GM23338 (cell line): Measurements from ENCODE around the gene PXDN.

Source experiments
- CREB1 ChIP-seq: fragments of 250-450 bp; sonication (Bioruptor Pico); IDR thresholded peaks from 2 replicates; pipeline ENCODE4 v1.5.0; 2020; ENCODE audit warnings: low read depth, mild to moderate bottlenecking, moderate library complexity
- CTCF ChIP-seq, 2 experiments: fragments of 200-600 bp in 1 of 2; sonication (generic) in 1 of 2; conservative IDR thresholded peaks; 2 replicates each; pipeline versions ENCODE4 v1.5.1 to v1.6.1; 2016 to 2017; ENCODE audit warnings: antibody characterized with exemption in 2 of 2, low read depth in 2 of 2, mild to moderate bottlenecking in 2 of 2, moderate library complexity in 1 of 2
- ETS1 ChIP-seq: IDR thresholded peaks from 2 replicates; pipeline ENCODE4 v1.6.1; 2016; ENCODE audit warnings: antibody characterized with exemption
- EZH2 ChIP-seq: fragments of 200-600 bp; sonication (generic); IDR thresholded peaks from one replicate; pipeline ENCODE4 v1.8.0; 2017; ENCODE audit warnings: antibody characterized with exemption, mild to moderate bottlenecking, low read depth; ENCODE audit not compliant: unreplicated experiment
- EZH2phosphoT487 ChIP-seq: fragments of 200-600 bp; sonication (generic); IDR thresholded peaks from one replicate; pipeline ENCODE4 v1.8.1; 2018; ENCODE audit warnings: antibody characterized with exemption; ENCODE audit not compliant: unreplicated experiment
- JUNB ChIP-seq: IDR thresholded peaks from one replicate; pipeline ENCODE4 v1.6.1; 2016; ENCODE audit warnings: antibody characterized with exemption; ENCODE audit not compliant: unreplicated experiment
- NANOG ChIP-seq: IDR thresholded peaks from 2 replicates; pipeline ENCODE4 v1.6.1; 2016; ENCODE audit warnings: antibody characterized with exemption, borderline replicate concordance
- POLR2AphosphoS5 ChIP-seq: IDR thresholded peaks from 2 replicates; pipeline ENCODE4 v1.6.1; 2016; ENCODE audit warnings: antibody characterized with exemption, low read depth
- REST ChIP-seq: IDR thresholded peaks from one replicate; pipeline ENCODE4 v1.6.1; 2018; ENCODE audit warnings: antibody characterized with exemption; ENCODE audit not compliant: unreplicated experiment
- STAT1 ChIP-seq: IDR thresholded peaks from one replicate; pipeline ENCODE4 v1.6.1; 2016; ENCODE audit warnings: antibody characterized with exemption; ENCODE audit not compliant: unreplicated experiment
- ZNF114 ChIP-seq: fragments of 250-450 bp; sonication (Bioruptor Pico); IDR thresholded peaks from 2 replicates; pipeline ENCODE4 v1.5.0; 2020; ENCODE audit warnings: mild to moderate bottlenecking, moderate library complexity
- ZNF331 ChIP-seq: fragments of 250-450 bp; sonication (Bioruptor Pico); IDR thresholded peaks from 2 replicates; pipeline ENCODE4 v1.5.0; 2020; ENCODE audit warnings: low read depth, mild to moderate bottlenecking, moderate library complexity

GRCh38 chr2:1588978-1589621 is 155.2 kb downstream of the PXDN start:
- peak in 1 of 2 experiments; percentile 18; a peak in 1 of 4 replicates for TF ChIP-seq CTCF (conservative IDR thresholded peaks at IDR 0.05; ENCODE audit: low read depth in 2 of 2)
- no peak for TF ChIP-seq POLR2AphosphoS5
- no peak for TF ChIP-seq CREB1 (CRISPR knock-in tag)
- TF ChIP-seq EZH2: no peak
- TF ChIP-seq REST: no peak
- TF ChIP-seq EZH2phosphoT487: no peak
- no peak for TF ChIP-seq STAT1
- no peak for TF ChIP-seq ETS1
- TF ChIP-seq ZNF114 (CRISPR knock-in tag): no peak
- TF ChIP-seq JUNB: no peak
- TF ChIP-seq ZNF331: no peak
- no peak for TF ChIP-seq NANOG
